Measurements from ENCODE around the gene RANBP9. TPM values are rescaled to one million over a fixed set of nuclear protein-coding genes. Genes with fewer than 3 reads are reported as not detected.

The RANBP9 gene
- total and polyA plus RNA-seq, 2 of the 13 experiments (the other 11 are each of a cell fraction or from before 2014, with no cell fraction given): 26.6 to 30.6 TPM

GRCh38 chr6:13614926-13615791, 96.5 kb downstream of the RANBP9 start, which contains the start of gene NOL7 (continued):
- TF ChIP-seq, protein P1, sequence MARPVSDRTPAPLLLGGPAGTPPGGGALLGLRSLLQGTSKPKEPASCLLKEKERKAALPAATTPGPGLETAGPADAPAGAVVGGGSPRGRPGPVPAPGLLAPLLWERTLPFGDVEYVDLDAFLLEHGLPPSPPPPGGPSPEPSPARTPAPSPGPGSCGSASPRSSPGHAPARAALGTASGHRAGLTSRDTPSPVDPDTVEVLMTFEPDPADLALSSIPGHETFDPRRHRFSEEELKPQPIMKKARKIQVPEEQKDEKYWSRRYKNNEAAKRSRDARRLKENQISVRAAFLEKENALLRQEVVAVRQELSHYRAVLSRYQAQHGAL (CRISPR knock-in tag; IDR thresholded peaks at IDR 0.05; ENCODE audit: not compliant biosample characterization): peak; percentile 95
- peak; percentile 91 for TF ChIP-seq FOXA3 (CRISPR knock-in tag; IDR thresholded peaks at IDR 0.05)
- TF ChIP-seq ZNF781 (CRISPR knock-in tag; IDR thresholded peaks at IDR 0.05; ENCODE audit: borderline replicate concordance, not compliant biosample characterization): peak; percentile 94
- TF ChIP-seq, protein P2, sequence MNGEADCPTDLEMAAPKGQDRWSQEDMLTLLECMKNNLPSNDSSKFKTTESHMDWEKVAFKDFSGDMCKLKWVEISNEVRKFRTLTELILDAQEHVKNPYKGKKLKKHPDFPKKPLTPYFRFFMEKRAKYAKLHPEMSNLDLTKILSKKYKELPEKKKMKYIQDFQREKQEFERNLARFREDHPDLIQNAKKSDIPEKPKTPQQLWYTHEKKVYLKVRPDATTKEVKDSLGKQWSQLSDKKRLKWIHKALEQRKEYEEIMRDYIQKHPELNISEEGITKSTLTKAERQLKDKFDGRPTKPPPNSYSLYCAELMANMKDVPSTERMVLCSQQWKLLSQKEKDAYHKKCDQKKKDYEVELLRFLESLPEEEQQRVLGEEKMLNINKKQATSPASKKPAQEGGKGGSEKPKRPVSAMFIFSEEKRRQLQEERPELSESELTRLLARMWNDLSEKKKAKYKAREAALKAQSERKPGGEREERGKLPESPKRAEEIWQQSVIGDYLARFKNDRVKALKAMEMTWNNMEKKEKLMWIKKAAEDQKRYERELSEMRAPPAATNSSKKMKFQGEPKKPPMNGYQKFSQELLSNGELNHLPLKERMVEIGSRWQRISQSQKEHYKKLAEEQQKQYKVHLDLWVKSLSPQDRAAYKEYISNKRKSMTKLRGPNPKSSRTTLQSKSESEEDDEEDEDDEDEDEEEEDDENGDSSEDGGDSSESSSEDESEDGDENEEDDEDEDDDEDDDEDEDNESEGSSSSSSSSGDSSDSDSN (CRISPR knock-in tag; IDR thresholded peaks at IDR 0.05): peak; percentile 96
- peak; percentile 10; the same call in 1 of the 2 replicates for TF ChIP-seq ZNF737 (CRISPR knock-in tag; IDR thresholded peaks at IDR 0.05; ENCODE audit: borderline replicate concordance)
- TF ChIP-seq ZNF33B (CRISPR knock-in tag; IDR thresholded peaks at IDR 0.05): peak; percentile 91; the same call in 1 of the 2 replicates
- no peak for TF ChIP-seq ZNF24 (IDR thresholded peaks at IDR 0.05)
- TF ChIP-seq KDM2A (CRISPR knock-in tag; IDR thresholded peaks at IDR 0.05; ENCODE audit: borderline replicate concordance, low read depth): peak; percentile 100
- peak; percentile 96 for TF ChIP-seq PPARG (CRISPR knock-in tag; conservative IDR thresholded peaks at IDR 0.05)
- TF ChIP-seq, protein P3, sequence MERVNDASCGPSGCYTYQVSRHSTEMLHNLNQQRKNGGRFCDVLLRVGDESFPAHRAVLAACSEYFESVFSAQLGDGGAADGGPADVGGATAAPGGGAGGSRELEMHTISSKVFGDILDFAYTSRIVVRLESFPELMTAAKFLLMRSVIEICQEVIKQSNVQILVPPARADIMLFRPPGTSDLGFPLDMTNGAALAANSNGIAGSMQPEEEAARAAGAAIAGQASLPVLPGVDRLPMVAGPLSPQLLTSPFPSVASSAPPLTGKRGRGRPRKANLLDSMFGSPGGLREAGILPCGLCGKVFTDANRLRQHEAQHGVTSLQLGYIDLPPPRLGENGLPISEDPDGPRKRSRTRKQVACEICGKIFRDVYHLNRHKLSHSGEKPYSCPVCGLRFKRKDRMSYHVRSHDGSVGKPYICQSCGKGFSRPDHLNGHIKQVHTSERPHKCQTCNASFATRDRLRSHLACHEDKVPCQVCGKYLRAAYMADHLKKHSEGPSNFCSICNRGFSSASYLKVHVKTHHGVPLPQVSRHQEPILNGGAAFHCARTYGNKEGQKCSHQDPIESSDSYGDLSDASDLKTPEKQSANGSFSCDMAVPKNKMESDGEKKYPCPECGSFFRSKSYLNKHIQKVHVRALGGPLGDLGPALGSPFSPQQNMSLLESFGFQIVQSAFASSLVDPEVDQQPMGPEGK (CRISPR knock-in tag; IDR thresholded peaks at IDR 0.05): peak; percentile 47; the same call in 1 of the 2 replicates
- no peak; the same call in none of the 2 replicates for TF ChIP-seq ATF3 (CRISPR knock-in tag; IDR thresholded peaks at IDR 0.05)
- TF ChIP-seq ZNF776 (CRISPR knock-in tag; IDR thresholded peaks at IDR 0.05): peak; percentile 93; the same call in 1 of the 2 replicates
- TF ChIP-seq ZNF329 (CRISPR knock-in tag; IDR thresholded peaks at IDR 0.05; ENCODE audit: low read depth): peak; percentile 94; the same call in 1 of the 2 replicates
- TF ChIP-seq ZNF768 (CRISPR knock-in tag; IDR thresholded peaks at IDR 0.05): peak; percentile 90
- no peak for TF ChIP-seq U2AF2 (IDR thresholded peaks at IDR 0.05; ENCODE audit: low read depth, low read length)
- 0 out of 2 replicates have a peak, but pooled peaks have one; percentile 71 for TF ChIP-seq ZNF468 (CRISPR knock-in tag; IDR thresholded peaks at IDR 0.05)
- TF ChIP-seq, protein P4, sequence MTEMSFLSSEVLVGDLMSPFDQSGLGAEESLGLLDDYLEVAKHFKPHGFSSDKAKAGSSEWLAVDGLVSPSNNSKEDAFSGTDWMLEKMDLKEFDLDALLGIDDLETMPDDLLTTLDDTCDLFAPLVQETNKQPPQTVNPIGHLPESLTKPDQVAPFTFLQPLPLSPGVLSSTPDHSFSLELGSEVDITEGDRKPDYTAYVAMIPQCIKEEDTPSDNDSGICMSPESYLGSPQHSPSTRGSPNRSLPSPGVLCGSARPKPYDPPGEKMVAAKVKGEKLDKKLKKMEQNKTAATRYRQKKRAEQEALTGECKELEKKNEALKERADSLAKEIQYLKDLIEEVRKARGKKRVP (CRISPR knock-in tag; IDR thresholded peaks at IDR 0.05): peak in 1 of 2 experiments; percentile 86; a peak in 2 of 4 replicates
- peak; percentile 89 for TF ChIP-seq YY1 (IDR thresholded peaks at IDR 0.05; ENCODE audit: insufficient read depth, insufficient replicate concordance, low read depth, low read length)
- peak; percentile 97 for TF ChIP-seq WIZ (CRISPR knock-in tag; IDR thresholded peaks at IDR 0.05)
- TF ChIP-seq RBM22 (optimal IDR thresholded peaks at IDR 0.05; ENCODE audit: low read length): peak; percentile 30
- peak; percentile 98 for TF ChIP-seq PHF20 (CRISPR knock-in tag; IDR thresholded peaks at IDR 0.05)
